ENCODE results near the gene CYTH1. TPM values are rescaled to one million over a fixed set of nuclear protein-coding genes. Genes with fewer than 3 reads are reported as not detected.

CYTH1 gene
- total RNA-seq, 1 donor from 2014 or later = 35.5 TPM

- no peak overlapping the region for H3K4me3 ChIP-seq (ENCODE audit: low read depth, low read length)
- DNase-seq (ENCODE audit: low read depth) (no peak), FAIRE-seq (no peak)
- no peaks in the 10 kb centered on the region for H3K27me3 ChIP-seq (ENCODE audit: control insufficient read depth, insufficient read depth, low read length)
- H3K36me3 ChIP-seq (ENCODE audit: control insufficient read depth, insufficient read depth, low read length) = peaks cover 47% of the 10 kb centered on the region
- TF ChIP-seq CTCF (IDR thresholded peaks at IDR 0.05; ENCODE audit: insufficient read depth, low read length, severe bottlenecking) = no peak
Observed at GRCh38 chr17:78819806-78820792, 38.0 kb upstream of the CYTH1 start.

- H3K27me3 ChIP-seq (ENCODE audit: control insufficient read depth, insufficient read depth, low read length) = no peaks in the 10 kb centered on the region
- no peak overlapping the region for H3K4me3 ChIP-seq (ENCODE audit: low read depth, low read length)
- peaks cover 47% of the 10 kb centered on the region for H3K36me3 ChIP-seq (ENCODE audit: control insufficient read depth, insufficient read depth, low read length)
- FAIRE-seq (no peak), DNase-seq (ENCODE audit: low read depth) (no peak)
- TF ChIP-seq CTCF (IDR thresholded peaks at IDR 0.05; ENCODE audit: insufficient read depth, low read length, severe bottlenecking) = no peak
Observed at GRCh38 chr17:78819402-78819801, 37.3 kb upstream of the CYTH1 start.

GRCh38 chr17:78818932-78819331, 36.9 kb upstream of the CYTH1 start:
- H3K27me3 ChIP-seq (ENCODE audit: control insufficient read depth, insufficient read depth, low read length) = no peaks in the 10 kb centered on the region
- DNase-seq (ENCODE audit: low read depth) (no peak), FAIRE-seq (no peak)
- TF ChIP-seq CTCF (IDR thresholded peaks at IDR 0.05; ENCODE audit: insufficient read depth, low read length, severe bottlenecking) = no peak
- no peak overlapping the region for H3K4me3 ChIP-seq (ENCODE audit: low read depth, low read length)
- H3K36me3 ChIP-seq (ENCODE audit: control insufficient read depth, insufficient read depth, low read length) = peaks cover 45% of the 10 kb centered on the region

GRCh38 chr17:78818152-78818846, 36.2 kb upstream of the CYTH1 start:
- no peak overlapping the region for H3K4me3 ChIP-seq (ENCODE audit: low read depth, low read length)
- no peak for DNase-seq (ENCODE audit: low read depth)
- no peaks in the 10 kb centered on the region for H3K27me3 ChIP-seq (ENCODE audit: control insufficient read depth, insufficient read depth, low read length)
- FAIRE-seq = no peak
- TF ChIP-seq CTCF (IDR thresholded peaks at IDR 0.05; ENCODE audit: insufficient read depth, low read length, severe bottlenecking) = no peak
- peaks cover 38% of the 10 kb centered on the region for H3K36me3 ChIP-seq (ENCODE audit: control insufficient read depth, insufficient read depth, low read length)

- TF ChIP-seq CTCF (IDR thresholded peaks at IDR 0.05; ENCODE audit: insufficient read depth, low read length, severe bottlenecking) = no peak
- FAIRE-seq (peak; percentile 23), DNase-seq (ENCODE audit: low read depth) (no peak)
- no peaks in the 10 kb centered on the region for H3K27me3 ChIP-seq (ENCODE audit: control insufficient read depth, insufficient read depth, low read length)
- peaks cover 38% of the 10 kb centered on the region for H3K36me3 ChIP-seq (ENCODE audit: control insufficient read depth, insufficient read depth, low read length)
- H3K4me3 ChIP-seq (ENCODE audit: low read depth, low read length) = no peak overlapping the region
Observed at GRCh38 chr17:78817123-78817522, 35.0 kb upstream of the CYTH1 start.
